ENCODE data around the gene CHRNA7. TPM values are rescaled to one million over a fixed set of nuclear protein-coding genes. Genes with fewer than 3 reads are reported as not detected.

The CHRNA7 gene
- polyA plus RNA-seq (ENCODE audit: insufficient read length), result 37.3 TPM
- long read RNA-seq, donor 1, full-length matches to known transcripts, result 16 of 16 reads
- long read RNA-seq, donor 1, partial matches to known transcripts, result 0 of 16 reads
- long read RNA-seq, donor 1, other reads (novel, unspliced or antisense), result 0 of 16 reads
- long read RNA-seq, donor 2, full-length matches to known transcripts, result 21 of 28 reads
- long read RNA-seq, donor 2, partial matches to known transcripts, result 7 of 28 reads
- long read RNA-seq, donor 2, other reads (novel, unspliced or antisense), result 0 of 28 reads
- long read RNA-seq, donor 3, full-length matches to known transcripts, result 32 of 32 reads
- long read RNA-seq, donor 3, partial matches to known transcripts, result 0 of 32 reads
- long read RNA-seq, donor 3, other reads (novel, unspliced or antisense), result 0 of 32 reads
- long read RNA-seq, donor 4, full-length matches to known transcripts, result 12 of 12 reads
- long read RNA-seq, donor 4, partial matches to known transcripts, result 0 of 12 reads
- long read RNA-seq, donor 4, other reads (novel, unspliced or antisense), result 0 of 12 reads
- long read RNA-seq, donor 5, full-length matches to known transcripts, result 21 of 21 reads
- long read RNA-seq, donor 5, partial matches to known transcripts, result 0 of 21 reads
- long read RNA-seq, donor 5, other reads (novel, unspliced or antisense), result 0 of 21 reads
- long read RNA-seq, donor 6, full-length matches to known transcripts, result 14 of 14 reads
- long read RNA-seq, donor 6, partial matches to known transcripts, result 0 of 14 reads
- long read RNA-seq, donor 6, other reads (novel, unspliced or antisense), result 0 of 14 reads
- long read RNA-seq, donor 7, full-length matches to known transcripts, result 41 of 46 reads
- long read RNA-seq, donor 7, partial matches to known transcripts, result 0 of 46 reads
- long read RNA-seq, donor 7, other reads (novel, unspliced or antisense), result 5 of 46 reads
- long read RNA-seq, donor 8, full-length matches to known transcripts, result 10 of 10 reads
- long read RNA-seq, donor 8, partial matches to known transcripts, result 0 of 10 reads
- long read RNA-seq, donor 8, other reads (novel, unspliced or antisense), result 0 of 10 reads

DNA sequence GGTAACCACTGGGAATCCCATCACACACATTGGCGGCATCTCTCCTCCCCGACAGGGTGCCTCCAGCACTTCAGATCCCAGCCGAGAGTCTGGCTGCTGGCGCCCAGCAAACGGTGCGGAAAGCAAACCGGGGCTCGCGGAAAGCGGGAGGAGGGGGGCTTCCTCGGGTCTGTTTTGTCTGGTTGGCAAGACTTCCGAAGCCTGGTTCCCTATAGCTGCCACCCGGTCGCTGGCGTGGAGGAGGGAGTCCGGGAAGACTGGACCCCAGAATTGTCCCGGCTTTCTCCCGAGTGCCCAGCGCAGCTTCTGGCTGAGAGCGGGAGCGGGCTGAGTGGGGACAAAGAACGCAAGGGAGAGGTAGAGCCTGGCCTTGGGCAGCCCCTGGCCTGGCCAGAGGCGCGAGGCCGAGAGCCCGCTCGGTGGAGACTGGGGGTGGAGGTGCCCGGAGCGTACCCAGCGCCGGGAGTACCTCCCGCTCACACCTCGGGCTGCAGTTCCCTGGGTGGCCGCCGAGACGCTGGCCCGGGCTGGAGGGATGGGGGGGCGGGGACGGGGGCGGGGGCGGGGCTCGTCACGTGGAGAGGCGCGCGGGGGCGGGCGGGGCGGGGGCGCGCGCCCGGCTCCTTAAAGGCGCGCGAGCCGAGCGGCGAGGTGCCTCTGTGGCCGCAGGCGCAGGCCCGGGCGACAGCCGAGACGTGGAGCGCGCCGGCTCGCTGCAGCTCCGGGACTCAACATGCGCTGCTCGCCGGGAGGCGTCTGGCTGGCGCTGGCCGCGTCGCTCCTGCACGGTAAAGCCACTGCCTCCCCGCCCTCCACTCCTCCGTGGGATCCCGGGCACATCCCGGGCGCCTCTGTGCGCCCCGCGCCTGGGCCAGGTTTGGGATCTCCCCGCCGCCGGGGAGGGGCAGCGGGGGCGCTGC lies at the start of gene CHRNA7:
CHRNA7 (plus strand) TSS at position 654 of the 920 bp plus-strand sequence; CDS start at position 734, 80 bp downstream.
- DNase-seq, result peak; percentile 69

GRCh38 chr15:31985607-31986006 lies 44.7 kb upstream of the CHRNA7 start:
- DNase-seq, result no peak

DNA sequence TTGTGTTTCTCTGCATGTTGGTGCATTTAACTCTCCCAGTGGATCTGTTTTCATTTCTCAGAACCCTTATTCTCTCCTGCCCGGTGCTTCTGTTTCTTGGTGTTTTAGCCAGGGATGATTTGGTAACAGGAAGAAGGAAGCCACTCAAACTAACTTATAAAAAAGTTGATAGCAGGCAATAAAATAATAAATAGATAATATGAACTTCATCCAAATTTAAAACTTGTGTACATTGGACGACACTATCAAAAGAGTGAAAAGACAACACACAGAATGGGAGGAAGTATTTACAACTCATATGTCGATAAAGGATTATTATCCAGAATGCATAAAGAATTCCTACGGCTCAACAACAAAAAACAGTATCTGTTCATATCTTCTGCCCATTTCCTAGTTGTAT lies 37.3 kb upstream of the CHRNA7 start:
- no peak for DNase-seq

DNA sequence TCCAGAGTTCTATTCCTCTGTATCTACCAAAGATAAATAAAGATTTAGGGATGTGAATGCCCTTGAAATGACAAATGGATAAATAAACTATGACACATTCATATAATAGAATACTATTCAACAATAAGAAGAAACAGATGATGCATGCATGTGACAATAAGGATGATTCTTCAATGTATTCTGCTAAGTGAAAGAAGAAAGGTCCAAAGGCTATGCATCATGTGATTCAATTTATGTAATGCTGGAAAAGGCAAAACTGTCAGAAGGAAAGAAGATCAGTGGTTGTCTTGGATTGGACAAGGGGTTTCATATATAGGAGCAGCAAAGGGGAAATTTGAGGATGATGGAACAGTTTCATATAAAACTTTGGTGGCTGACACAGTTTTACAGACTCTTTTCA lies 32.6 kb upstream of the CHRNA7 start:
- DNase-seq, result no peak

- no peak for DNase-seq
These were observed 26.8 kb upstream of the CHRNA7 start for GRCh38 chr15:32003558-32003957.

GRCh38 chr15:32004249-32004648 lies 26.1 kb upstream of the CHRNA7 start:
- no peak for DNase-seq

DNA sequence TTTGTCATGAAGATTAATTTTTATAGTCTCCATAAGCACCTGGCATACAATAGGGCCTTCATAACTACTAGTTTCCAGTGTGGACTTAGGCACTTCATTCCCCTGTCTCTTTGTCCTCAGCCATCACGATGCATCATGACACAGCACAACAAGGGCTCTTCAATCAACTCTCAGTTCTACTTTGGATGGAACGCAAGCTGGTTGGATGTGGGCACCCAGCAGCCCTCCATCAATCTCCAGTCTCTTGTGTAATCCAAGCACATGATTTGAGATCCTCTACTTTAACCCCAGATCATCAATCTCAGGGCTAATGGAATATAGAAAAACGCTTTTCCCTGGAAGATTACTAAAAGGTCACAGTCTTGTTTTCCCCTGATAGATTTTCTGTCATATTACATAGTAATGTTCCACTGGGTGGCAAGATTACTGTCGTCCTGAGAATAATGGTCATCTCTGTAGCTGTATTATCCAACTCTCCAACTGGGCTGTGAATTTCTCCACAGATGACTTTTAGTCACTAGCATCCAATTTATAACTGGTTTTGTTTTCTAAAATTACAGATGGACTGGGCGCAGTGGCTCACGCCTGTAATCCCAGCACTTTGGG lies 22.9 kb upstream of the CHRNA7 start:
- DNase-seq, result no peak

DNA sequence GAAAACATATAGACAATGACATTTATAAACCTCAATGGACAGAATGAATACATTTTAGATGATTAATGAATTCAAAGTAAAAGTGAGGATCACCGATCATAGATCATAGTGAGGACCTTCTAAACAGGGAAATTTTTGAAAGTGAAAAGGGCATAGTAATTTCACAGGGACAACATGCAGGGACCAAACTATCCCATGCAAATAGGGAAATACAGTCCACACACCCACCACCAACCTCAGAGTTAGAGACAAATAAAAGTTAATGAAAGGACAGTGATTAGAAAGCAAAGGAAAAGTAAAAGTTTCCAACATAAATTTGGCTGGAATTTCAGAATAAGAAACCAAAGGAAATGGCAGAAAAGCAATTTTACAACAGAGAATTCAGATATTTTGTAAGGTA lies 15.4 kb upstream of the CHRNA7 start:
- DNase-seq, result no peak

GRCh38 chr15:32020156-32020555 lies 10.2 kb upstream of the CHRNA7 start:
- DNase-seq, result no peak

DNA sequence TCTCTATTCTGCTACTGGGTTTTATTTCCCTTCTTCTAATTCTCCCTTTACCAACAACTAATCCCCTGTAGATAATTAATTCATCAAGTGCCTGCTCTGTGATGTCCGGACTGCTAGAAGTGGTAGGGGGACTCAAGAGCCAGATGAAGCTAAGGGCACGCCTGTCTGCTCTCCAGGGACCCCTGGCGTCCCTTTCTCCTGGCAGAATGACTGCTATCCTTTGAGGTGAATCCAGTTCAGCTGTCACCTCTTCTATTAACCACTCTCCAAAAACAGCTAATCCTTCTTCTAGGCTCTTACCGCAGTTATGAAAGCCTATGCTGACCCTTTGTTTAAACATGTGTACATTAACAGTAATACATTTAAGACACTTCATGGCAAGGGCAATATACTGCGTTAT lies 1.4 kb upstream of the CHRNA7 start:
- DNase-seq, result peak; percentile 33

GRCh38 chr15:32029409-32029861 lies 880 bp upstream of the CHRNA7 start:
- DNase-seq, result peak; percentile 50

GRCh38 chr15:32030795-32031194 lies 480 bp downstream of the CHRNA7 start:
- DNase-seq, result peak; percentile 22

- no peak for DNase-seq
These were observed 3.0 kb downstream of the CHRNA7 start for GRCh38 chr15:32033186-32033890.

GRCh38 chr15:32034106-32034505 lies 3.8 kb downstream of the CHRNA7 start:
- no peak for DNase-seq

DNA sequence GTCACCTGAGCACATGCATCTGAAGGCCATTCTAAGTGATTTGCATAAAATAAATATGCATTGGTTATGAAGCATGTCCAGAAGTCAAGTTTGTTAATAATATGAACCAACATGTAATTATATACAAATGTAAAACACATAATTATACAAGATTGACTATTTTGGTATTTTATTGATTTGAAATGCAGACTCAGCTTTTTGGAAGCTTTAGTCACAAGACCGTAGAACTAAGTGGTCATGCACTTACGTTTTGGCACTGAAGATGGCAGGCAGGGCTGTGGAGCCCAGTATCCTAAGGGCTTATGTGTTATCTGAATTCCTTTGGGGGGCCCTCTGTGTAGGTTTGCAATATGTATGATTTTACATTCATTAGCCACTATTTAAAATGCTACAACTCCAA lies 5.0 kb downstream of the CHRNA7 start:
- DNase-seq, result no peak

- DNase-seq, result no peak
These were observed 6.7 kb downstream of the CHRNA7 start for GRCh38 chr15:32036971-32037370.

DNA sequence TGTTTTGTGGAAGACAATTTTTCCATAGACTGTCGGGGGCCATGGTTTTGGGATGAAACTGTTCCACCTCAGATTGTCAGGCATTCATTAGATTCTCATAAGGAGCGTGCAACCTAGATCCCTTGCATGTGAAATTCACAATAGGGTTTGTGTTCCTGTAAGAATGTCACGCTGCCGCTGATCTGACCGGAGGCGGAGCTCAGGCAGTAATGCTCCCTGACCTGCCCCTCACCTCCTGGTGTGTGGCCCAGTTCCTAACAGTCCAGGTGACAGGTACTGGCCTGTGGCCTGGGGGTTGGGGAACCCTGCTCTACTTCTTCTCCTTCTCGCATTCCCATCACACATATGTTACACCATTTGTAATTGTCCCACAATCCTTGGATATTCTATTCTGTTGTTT lies 11.0 kb downstream of the CHRNA7 start:
- no peak for DNase-seq

- DNase-seq, result peak; percentile 39
These were observed 12.1 kb downstream of the CHRNA7 start for GRCh38 chr15:32042269-32042972.

DNA sequence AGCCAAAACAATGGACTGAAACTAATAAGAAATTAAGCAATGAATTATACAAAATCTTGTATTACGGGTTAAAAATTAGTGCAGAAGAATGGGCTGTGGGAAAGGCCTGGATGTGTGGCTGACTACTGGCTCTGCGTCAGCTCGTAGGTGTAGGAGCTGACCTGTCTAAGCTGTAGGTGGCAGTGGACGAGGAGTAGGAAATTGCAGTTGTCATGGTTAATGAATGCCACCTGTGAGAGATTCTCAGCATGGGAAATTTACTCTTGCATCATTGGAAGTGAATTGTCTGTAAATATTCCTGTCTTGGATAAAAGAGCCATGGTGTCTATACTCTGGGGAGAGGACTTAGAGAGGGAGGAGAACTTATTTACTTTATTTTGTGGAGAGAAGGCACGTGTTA lies 23.4 kb downstream of the CHRNA7 start:
- DNase-seq, result peak; percentile 17
